Smooth muscle cell of the brain vasculature (primary cell): ENCODE data around the gene SDK2.
"Not testable (repeated sequence)": the region's sequence is repeated elsewhere in the genome, so short reads cannot be mapped to it uniquely, and the experiment has no call there.

ENCODE experiments used
- DNase-seq: peaks from one replicate; pipeline ENCODE4 v3.0.0-alpha.2; 2012; ENCODE audit warnings: low read depth, low spot score

Gene SDK2

GRCh38 chr17:73455050-73455687, 189.1 kb downstream of the SDK2 start:
- no peak for DNase-seq

- not testable (repeated sequence) for DNase-seq
These were observed 190.8 kb downstream of the SDK2 start for GRCh38 chr17:73453494-73453893.

DNA sequence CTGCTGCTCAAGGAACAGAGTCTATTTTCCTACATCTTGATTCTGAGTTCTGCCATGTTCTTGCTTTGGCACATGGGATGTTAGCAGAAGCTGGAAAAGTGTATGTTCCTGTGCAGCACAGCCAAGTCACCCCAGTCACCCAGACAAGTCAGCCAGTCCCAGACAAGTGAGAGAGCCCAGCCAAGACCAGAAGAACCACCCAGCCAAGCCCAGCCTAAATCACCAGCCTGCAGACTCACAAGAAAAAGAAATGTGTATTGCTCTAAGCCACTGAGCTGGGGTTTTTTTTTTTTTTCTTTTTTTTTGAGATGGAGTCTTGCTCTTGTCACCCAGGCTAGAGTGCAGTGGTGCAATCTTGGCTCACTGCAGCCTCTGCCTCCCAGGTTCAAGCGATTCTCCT, 191.2 kb downstream of the SDK2 start:
- DNase-seq = no peak

- no peak for DNase-seq
These were observed 192.2 kb downstream of the SDK2 start for GRCh38 chr17:73452009-73452408.

DNA sequence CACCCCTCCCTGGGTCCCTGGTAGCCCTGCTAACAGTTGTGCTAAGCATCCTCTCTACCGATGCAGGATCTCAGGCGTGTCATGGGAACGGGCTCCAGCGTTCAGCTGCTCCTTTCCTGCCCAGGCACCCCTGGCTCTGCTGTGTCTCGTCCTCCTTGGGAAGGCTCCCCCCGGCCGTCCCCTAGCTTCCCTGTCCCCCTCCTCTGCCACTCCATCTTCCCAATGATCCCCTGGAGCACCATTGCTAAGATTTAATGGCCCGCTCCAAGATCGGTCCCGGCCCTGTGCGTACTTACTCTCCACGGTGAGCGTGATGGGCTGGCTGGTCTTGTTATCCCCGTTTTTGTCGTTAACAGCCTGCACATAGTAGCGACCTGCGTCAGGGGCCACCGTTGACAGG, 196.9 kb downstream of the SDK2 start:
- no peak for DNase-seq

DNA sequence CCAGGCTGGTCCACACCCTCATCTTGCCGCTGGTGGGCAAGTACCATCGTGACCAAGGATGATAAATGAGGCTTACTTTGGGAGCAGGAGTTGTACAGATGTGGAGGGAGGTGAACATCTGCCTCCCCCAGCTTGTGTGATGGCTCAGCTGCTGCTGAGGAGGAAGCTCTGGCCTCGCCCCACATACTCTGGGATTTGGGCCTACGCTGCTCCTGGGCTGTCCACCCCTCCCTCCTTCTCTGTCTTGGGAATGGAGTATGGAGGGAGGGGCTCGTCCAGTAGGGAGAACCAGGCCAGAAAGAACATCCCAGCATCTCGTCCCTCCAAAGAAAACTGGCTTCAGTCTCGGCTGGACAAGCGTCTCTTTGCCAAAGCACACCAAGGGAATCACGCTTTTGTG, 197.6 kb downstream of the SDK2 start:
- DNase-seq = no peak

DNA sequence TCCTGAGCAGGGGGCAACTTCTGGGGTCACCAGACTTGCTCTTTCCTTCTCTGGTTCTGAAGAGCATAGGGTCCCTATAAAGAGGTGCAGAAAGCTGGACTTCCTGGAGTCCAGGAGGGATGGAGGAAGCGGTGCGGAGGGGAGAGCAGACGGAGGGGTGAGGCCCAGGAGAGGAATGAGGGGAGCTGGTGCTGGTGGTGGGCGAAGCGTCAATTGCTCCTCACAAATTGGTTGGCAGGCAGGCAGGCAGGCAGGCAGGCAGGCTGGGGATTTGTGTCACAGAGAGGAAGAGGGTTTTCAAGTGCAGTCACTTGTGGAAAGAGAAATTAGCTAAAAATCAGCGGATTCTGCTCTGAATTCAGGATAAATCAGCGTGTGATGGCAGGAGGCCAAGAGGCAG, 198.8 kb downstream of the SDK2 start:
- no peak for DNase-seq

- DNase-seq = no peak
These were observed 200.2 kb downstream of the SDK2 start for GRCh38 chr17:73444021-73444420.

DNA sequence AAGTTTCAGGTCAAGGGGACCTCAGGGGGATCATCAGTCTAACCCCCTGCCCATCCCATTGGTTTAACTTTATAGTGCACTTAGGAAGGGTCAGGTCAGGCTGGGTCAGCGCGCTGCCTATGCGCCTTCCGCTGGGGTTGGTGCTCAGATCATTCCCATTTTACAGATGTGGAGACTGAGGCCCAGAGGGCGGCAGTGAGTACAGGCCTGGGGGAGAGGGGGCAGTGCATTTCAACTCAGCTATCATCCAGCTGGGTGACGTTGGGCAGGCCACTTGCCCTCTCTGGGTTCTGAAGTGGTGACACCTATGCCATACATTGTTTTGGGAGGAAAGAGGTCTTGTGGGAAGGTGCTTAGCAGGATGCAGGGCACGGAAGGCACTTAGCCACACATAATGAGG, 204.6 kb downstream of the SDK2 start:
- DNase-seq = no peak

DNA sequence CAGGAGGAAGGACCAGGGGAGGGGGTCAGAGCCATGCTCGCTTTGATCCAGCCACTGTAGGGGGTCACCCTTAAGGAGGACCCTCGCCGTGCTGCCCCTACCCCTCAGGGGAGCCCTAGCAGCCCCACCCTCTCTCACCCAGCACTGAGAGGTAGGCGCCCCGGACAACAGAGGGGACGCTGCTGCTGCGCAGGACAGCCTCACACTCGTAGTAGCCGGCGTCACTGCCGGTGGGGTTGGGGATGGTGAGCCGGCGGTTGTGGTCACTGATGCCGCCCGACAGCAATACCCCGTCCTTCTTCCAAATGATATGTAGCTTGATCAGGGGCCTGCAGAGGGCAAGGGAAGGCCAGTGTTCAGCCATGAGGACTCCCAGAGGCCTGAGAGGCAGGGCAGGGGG, 206.4 kb downstream of the SDK2 start:
- DNase-seq = no peak

DNA sequence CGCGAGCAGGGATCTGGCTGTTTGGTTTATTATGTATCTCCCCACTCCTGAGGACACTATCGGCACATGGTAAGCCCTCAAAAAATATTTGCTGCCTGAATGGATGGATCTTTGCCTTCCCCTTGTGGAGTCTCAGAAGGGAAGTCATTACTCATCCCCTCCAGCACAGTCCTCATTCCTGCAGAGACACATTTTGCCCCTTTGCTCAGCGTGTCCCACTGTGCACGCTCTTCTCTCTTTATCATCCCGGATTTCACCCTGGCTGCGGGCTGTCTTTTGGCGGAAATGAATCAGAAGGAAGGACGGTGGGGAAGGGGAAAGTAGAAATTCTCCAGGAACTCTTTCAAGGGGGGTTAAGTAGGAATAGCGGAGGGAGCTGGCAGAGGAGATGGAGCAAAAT, 207.3 kb downstream of the SDK2 start:
- peak; percentile 39 for DNase-seq

DNA sequence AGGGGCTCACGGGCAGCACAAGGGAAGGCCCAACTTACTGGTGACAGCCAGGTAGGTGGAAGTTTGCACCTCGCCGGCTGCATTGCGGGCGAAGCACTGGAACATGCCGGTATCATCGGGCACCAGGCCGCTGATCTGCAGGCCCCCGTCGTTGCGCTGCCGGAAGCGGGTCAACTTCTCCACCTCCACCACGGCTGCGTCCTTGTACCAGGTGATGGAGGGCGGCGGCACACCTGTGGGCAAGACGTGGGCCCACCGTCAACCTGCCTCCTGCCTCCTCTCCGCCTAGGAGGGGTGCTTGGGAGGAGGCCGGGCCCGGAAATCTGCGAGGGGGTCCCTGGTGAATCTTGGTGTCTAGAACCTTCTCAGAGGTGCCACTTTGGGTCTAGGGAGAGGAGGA, 208.8 kb downstream of the SDK2 start:
- no peak for DNase-seq

DNA sequence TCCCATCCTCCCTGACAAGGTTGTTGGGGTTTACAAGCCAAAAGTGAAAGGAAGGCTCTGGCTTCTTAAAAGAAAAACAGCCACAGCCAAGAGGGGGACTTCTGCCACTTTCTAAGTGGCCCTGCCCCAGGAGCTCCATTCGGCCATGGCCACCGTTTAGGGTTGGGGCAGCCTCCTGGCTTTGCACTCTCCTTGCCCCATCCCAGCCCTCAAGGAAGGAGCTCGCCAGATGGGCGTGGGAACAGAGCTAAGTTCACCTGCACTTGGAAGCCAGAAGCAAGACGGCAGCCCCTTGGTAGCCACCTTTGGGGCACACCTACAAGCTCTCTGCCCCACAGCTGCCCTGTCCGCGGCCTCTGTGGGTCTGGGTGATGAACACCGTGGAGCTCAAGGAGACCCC, 210.1 kb downstream of the SDK2 start:
- no peak for DNase-seq

DNA sequence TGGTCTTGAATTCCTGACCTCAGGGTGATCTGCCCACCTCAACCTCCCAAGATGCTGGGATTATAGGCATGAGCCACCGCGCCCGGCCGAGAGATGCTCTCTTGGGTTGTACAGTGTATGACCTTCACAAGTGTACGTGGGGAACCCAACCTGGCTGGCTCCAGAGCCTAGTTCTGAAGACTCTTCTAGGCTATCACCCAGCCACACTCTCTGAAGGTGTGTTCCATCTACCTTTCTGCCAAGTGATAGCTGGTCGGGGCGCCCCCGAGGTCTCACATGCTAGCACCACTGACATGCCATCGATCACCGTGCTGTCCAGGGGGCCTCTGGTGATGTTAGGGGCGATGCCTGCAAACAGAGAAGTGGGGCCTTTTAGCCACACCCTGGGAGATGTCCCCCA, 210.7 kb downstream of the SDK2 start:
- DNase-seq = no peak

- DNase-seq = no peak
These were observed 211.5 kb downstream of the SDK2 start for GRCh38 chr17:73432624-73433190.

- DNase-seq = no peak
These were observed 212.6 kb downstream of the SDK2 start for GRCh38 chr17:73431401-73432205.

DNA sequence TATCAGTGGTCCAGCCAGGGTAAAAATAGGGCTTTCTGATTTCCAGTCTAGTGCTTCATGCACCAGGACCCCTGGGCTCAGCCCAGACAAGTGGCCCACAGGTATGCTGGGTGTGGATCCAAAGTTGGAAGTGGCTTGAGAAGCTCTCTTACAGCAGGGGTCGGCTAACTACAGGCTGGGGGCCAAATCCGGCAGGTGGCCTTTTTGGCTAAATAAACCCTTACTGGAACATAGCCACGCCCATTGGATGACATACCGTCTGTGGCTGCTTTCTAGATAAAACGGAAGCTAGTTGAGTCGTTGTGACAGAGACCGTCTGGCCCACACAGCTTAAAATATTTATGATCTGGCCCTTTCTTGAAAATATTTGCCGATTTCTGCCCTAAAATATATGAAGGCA, 213.4 kb downstream of the SDK2 start:
- DNase-seq = no peak

- no peak for DNase-seq
These were observed 214.0 kb downstream of the SDK2 start for GRCh38 chr17:73430165-73430680.

- peak; percentile 37 for DNase-seq
These were observed 214.6 kb downstream of the SDK2 start for GRCh38 chr17:73429440-73430164.

GRCh38 chr17:73427198-73427597, 217.0 kb downstream of the SDK2 start:
- no peak for DNase-seq

DNA sequence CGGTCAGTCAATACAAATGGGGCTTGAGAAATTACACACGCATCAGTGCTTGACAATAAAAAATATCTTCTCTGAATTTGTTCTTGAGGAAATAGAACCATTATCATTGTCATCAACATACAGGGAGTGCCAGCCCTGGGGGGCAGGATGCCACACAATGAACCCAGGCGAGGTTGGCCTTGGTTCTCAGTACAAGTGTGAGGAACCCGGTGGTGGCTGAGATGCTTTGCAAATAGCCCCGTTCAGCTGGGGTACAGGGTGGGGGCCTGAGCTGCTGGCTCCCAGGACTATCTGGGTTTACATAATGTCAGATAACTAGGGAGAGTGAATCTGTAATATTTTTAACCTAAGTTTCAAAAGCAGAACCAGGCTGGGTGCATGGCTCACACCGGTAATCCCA, 219.7 kb downstream of the SDK2 start:
- no peak for DNase-seq

DNA sequence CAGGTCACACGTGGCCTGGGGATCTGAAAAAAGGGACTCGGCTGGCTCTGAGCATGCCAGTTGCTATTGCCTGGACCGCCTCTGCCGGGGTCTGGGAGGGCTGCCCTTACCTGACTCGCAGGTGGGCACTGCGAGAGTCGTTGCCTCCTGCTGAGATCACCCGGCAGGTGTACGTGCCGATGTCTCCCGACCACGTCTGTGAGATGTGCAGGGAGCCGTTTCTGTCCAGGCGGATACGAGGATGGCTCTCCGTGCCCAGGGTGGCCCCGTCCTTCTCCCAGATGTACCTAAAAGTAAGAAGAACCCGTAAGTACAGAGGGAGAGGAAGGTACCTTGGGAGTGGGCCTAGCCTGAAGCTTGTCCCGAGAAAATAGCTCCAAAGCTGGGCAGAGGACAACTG, 220.4 kb downstream of the SDK2 start:
- DNase-seq = no peak
